GM23248 (cell line): ENCODE measurements around the gene TARBP1. TPM values are rescaled to one million over a fixed set of nuclear protein-coding genes. Genes with fewer than 3 reads are reported as not detected.
"Not testable (repeated sequence)": the region's sequence is repeated elsewhere in the genome, so short reads cannot be mapped to it uniquely, and the experiment has no call there.

ENCODE experiments used
- DNase-seq: peaks from one replicate; pipeline ENCODE4 v3.0.0-alpha.2; 2015
- H2AFZ ChIP-seq: fragments of 200-600 bp; sonication (generic); 2 replicates; pipeline ENCODE4 v1.6.1; 2016; ENCODE audit warnings: antibody characterized with exemption
- H3F3A ChIP-seq: fragments of 200-600 bp; sonication (generic); 2 replicates; pipeline ENCODE4 v1.6.1; 2016; ENCODE audit warnings: mild to moderate bottlenecking, antibody characterized with exemption, mixed run types; ENCODE audit not compliant: insufficient read depth
- H3K27ac ChIP-seq: fragments of 200-600 bp; sonication (generic); 2 replicates; pipeline ENCODE4 v1.5.1; 2016; ENCODE audit warnings: mild to moderate bottlenecking
- H3K27me3 ChIP-seq: fragments of 200-600 bp; sonication (generic); replicated peaks from 2 replicates; pipeline ENCODE4 v1.6.1; 2016; ENCODE audit warnings: mild to moderate bottlenecking; ENCODE audit not compliant: insufficient read depth
- H3K36me3 ChIP-seq: fragments of 200-600 bp; sonication (generic); 2 replicates; pipeline ENCODE4 v1.6.1; 2016; ENCODE audit warnings: low read depth, mild to moderate bottlenecking
- H3K4me1 ChIP-seq: fragments of 200-600 bp; sonication (generic); 2 replicates; pipeline ENCODE4 v1.6.1; 2016; ENCODE audit warnings: mild to moderate bottlenecking; ENCODE audit not compliant: insufficient read depth
- H3K4me2 ChIP-seq: fragments of 200-600 bp; sonication (generic); one replicate; pipeline ENCODE4 v1.6.1; 2016; ENCODE audit warnings: mild to moderate bottlenecking; ENCODE audit not compliant: unreplicated experiment
- H3K4me3 ChIP-seq: fragments of 200-600 bp; sonication (generic); 2 replicates; pipeline ENCODE4 v1.5.1; 2016; ENCODE audit warnings: mild to moderate bottlenecking
- H3K79me2 ChIP-seq: fragments of 200-600 bp; sonication (generic); 2 replicates; pipeline ENCODE4 v1.6.1; 2016; ENCODE audit warnings: mild to moderate bottlenecking; ENCODE audit not compliant: insufficient read depth
- H3K9ac ChIP-seq: fragments of 200-600 bp; sonication (generic); 2 replicates; pipeline ENCODE4 v1.6.1; 2016; ENCODE audit warnings: mild to moderate bottlenecking
- H3K9me2 ChIP-seq: fragments of 200-600 bp; sonication (generic); 2 replicates; pipeline ENCODE4 v1.6.1; 2016; ENCODE audit warnings: mixed run types, mild to moderate bottlenecking, moderate library complexity; ENCODE audit not compliant: insufficient read depth
- H3K9me3 ChIP-seq: fragments of 200-600 bp; sonication (generic); one replicate; pipeline ENCODE4 v1.6.1; 2017; ENCODE audit warnings: low read depth
- H4K20me1 ChIP-seq: fragments of 200-600 bp; sonication (generic); 2 replicates; pipeline ENCODE4 v1.6.0; 2016; ENCODE audit not compliant: insufficient read depth
- EZH2 ChIP-seq: fragments of 200-600 bp; sonication (generic); IDR thresholded peaks from 2 replicates; pipeline ENCODE4 v1.6.1; 2018; ENCODE audit warnings: antibody characterized with exemption, mild to moderate bottlenecking; ENCODE audit not compliant: insufficient read depth, poor library complexity, severe bottlenecking
- EZH2phosphoT487 ChIP-seq: fragments of 200-600 bp; sonication (generic); IDR thresholded peaks from 2 replicates; pipeline ENCODE4 v1.6.1; 2018; ENCODE audit warnings: antibody characterized with exemption, moderate library complexity, mild to moderate bottlenecking, low read depth; ENCODE audit not compliant: insufficient read depth
- WGBS, 2 experiments: methylation state at CpG; one replicate each; pipeline ENCODE4 v1.1.6; 2015 to 2017; ENCODE audit warnings: low lambda C conversion rate in 2 of 2, low coverage in 1 of 2; ENCODE audit errors: missing lambda C conversion rate in 2 of 2; 5-methylcytosine and 5-hydroxymethylcytosine counted together
- in situ Hi-C: fragments of 300-500 bp; cut with MboI; formaldehyde crosslinking; loops from 2 replicates; pipeline ENCODE4 v1.15.0; 2020
- polyA plus RNA-seq: library from polyadenylated mRNA; unstranded; fragments of >200 nt; fragmentation: Nextera tagmentation; extraction: Ambion mirVana; gene quantifications from 2 replicates; pipeline ENCODE4 v1.2.1, GENCODE V29; 2016
- total RNA-seq: library from RNA; depleted of rRNA; stranded (reverse); fragments of >200 nt; shearing (Covaris generic); gene quantifications from 2 replicates; pipeline ENCODE4 v1.2.3, GENCODE V29; 2014

The TARBP1 gene
- total and polyA plus RNA-seq, 2 experiments from 2014 or later: 5.2 to 11.9 TPM

- no peak overlapping the region for H3K27ac ChIP-seq
- no peak overlapping the region for H3K9ac ChIP-seq
- H3K9me2 ChIP-seq: no peaks in the 10 kb centered on the region
- H3K4me1 ChIP-seq: peaks cover 40% of the 10 kb centered on the region
- TF ChIP-seq EZH2phosphoT487: no peak
- no peak for TF ChIP-seq EZH2
- H3F3A ChIP-seq: peaks cover 24% of the 10 kb centered on the region
- in situ Hi-C loops: no loop called here
- H2AFZ ChIP-seq: no peak overlapping the region
- H3K36me3 ChIP-seq: no peaks in the 10 kb centered on the region
- no peaks in the 10 kb centered on the region for H3K79me2 ChIP-seq
- DNase-seq: no peak
- H3K27me3 ChIP-seq: no peaks in the 10 kb centered on the region
- WGBS, 2 experiments: 96% methylated on average over 10 of the region's 10 CpGs
- no peak overlapping the region for H3K4me2 ChIP-seq
- no peak overlapping the region for H3K4me3 ChIP-seq
- no peaks in the 10 kb centered on the region for H3K9me3 ChIP-seq
- no peaks in the 10 kb centered on the region for H4K20me1 ChIP-seq
Measured at GRCh38 chr1:234519506-234519905, 40.5 kb upstream of the TARBP1 start.

- DNase-seq: no peak
- H3K9ac ChIP-seq: no peak overlapping the region
Measured at GRCh38 chr1:234518876-234519275, 39.9 kb upstream of the TARBP1 start.

DNA sequence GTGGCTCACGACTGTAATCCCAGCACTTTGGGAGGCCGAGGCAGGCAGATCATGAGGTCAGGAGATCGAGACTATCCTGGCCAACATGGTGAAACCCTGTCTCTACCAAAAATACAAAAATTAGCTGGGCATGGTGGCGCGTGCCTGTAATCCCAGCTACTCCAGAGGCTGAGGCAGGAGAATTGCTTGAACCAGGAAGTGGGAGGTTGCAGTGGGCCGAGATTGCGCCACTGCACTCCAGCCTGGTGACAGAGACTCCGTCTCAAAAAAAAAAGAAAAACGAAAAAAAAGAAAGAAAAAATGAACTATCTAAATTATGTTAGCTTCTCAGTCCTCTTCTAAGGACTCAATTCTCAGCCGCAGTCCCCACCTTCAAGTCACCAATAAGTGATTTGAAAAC, 39.1 kb upstream of the TARBP1 start:
- H3K4me3 ChIP-seq, H3K79me2 ChIP-seq, H3K9me3 ChIP-seq, in situ Hi-C loops, H3K9me2 ChIP-seq, H4K20me1 ChIP-seq, H3K27me3 ChIP-seq, H3K9ac ChIP-seq, H3K36me3 ChIP-seq, H2AFZ ChIP-seq, H3K27ac ChIP-seq, DNase-seq, H3K4me2 ChIP-seq: not testable (repeated sequence)
- WGBS, 2 experiments: 91 to 95% methylated on average over 10 of the region's 10 CpGs
- Histone ChIP-seq H3K4me1 (peaks cover 34% of the 10 kb centered on the region), H3F3A (peaks cover 20% of the 10 kb centered on the region)

More at GRCh38 chr1:234518876-234519275, 39.9 kb upstream of the TARBP1 start:
- Histone ChIP-seq H3K27me3 (no peaks in the 10 kb centered on the region), H4K20me1 (no peaks in the 10 kb centered on the region), H3K4me1 (peaks cover 39% of the 10 kb centered on the region), H3K4me2 (no peak overlapping the region), H3K36me3 (no peaks in the 10 kb centered on the region), H3K9me2 (no peaks in the 10 kb centered on the region), H2AFZ (no peak overlapping the region), H3K4me3 (no peak overlapping the region), H3K27ac (no peak overlapping the region), H3K9me3 (no peaks in the 10 kb centered on the region), H3K79me2 (no peaks in the 10 kb centered on the region), H3F3A (peaks cover 25% of the 10 kb centered on the region)
- in situ Hi-C loops: no loop called here
- no peak for TF ChIP-seq EZH2
- no peak for TF ChIP-seq EZH2phosphoT487
- WGBS, 2 experiments: 86 to 88% methylated on average over 10 of the region's 10 CpGs

DNA sequence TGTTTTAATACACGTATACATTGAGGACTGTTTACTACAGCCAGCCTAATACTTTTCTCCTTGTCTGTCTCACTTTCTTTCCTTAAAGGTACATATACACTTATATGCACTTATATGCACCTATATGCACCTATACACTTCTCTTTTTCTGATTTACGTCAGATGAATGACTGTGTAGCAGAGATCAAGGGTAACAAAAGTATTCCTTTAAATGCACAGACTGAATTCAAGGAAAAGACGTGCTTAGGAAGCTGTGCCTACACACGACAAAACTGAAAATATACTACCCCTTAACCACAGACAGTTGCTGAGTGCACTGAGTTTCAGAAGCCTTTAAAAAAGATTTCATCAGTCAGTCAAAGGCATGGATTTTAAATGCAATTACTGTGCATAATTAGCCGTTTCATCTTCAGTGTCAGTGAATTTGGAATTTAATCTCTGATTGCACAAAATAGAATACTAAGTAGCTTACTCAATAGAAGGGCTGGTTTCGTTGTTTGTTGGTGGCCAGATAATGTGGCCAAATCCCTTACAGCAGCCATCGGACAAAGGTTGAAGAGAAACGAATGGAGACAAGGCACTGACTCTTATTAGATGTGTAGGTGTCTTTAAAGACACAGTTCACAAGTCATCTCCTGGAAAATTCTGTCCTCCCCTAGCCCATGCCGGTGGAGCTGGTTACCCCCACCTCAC, 38.3 kb upstream of the TARBP1 start:
- H3K79me2 ChIP-seq: no peaks in the 10 kb centered on the region
- H3K4me3 ChIP-seq: no peak overlapping the region
- no peak overlapping the region for H3K9ac ChIP-seq
- no peaks in the 10 kb centered on the region for H3K27me3 ChIP-seq
- H3K36me3 ChIP-seq: no peaks in the 10 kb centered on the region
- peaks cover 15% of the 10 kb centered on the region for H3F3A ChIP-seq
- 56 to 61% methylated on average over 9 of the region's 9 CpGs for WGBS, 2 experiments
- no peaks in the 10 kb centered on the region for H4K20me1 ChIP-seq
- no peak for DNase-seq
- H3K9me2 ChIP-seq: no peaks in the 10 kb centered on the region
- H3K9me3 ChIP-seq: no peaks in the 10 kb centered on the region
- no peak overlapping the region for H3K27ac ChIP-seq
- no peak overlapping the region for H2AFZ ChIP-seq
- H3K4me1 ChIP-seq: peaks cover 28% of the 10 kb centered on the region
- in situ Hi-C loops: no loop called here
- no peak overlapping the region for H3K4me2 ChIP-seq
- no peak for TF ChIP-seq EZH2
- TF ChIP-seq EZH2phosphoT487: no peak
